ENCODE data around the gene KCND3.

KCND3 gene

GRCh38 chr1:111928531-111928930 lies 60.9 kb downstream of the KCND3 start:
- no peaks in the 10 kb centered on the region for H3K4me1 ChIP-seq (ENCODE audit: insufficient read depth, low read length, severe bottlenecking)
- no peak overlapping the region for H3K4me2 ChIP-seq (ENCODE audit: low read length)
- no peaks in the 10 kb centered on the region for H4K20me1 ChIP-seq (ENCODE audit: insufficient read depth, low read length)
- H3K36me3 ChIP-seq (ENCODE audit: insufficient read depth, low read length): no peaks in the 10 kb centered on the region
- H3K9ac ChIP-seq (ENCODE audit: low read length): no peak overlapping the region
- no peak overlapping the region for H2AFZ ChIP-seq (ENCODE audit: low read length)
- no peaks in the 10 kb centered on the region for H3K79me2 ChIP-seq (ENCODE audit: insufficient read depth, low read length)
- no peak for TF ChIP-seq EZH2 (IDR thresholded peaks at IDR 0.05; ENCODE audit: borderline replicate concordance, low read length)
- no peak for TF ChIP-seq CTCF (IDR thresholded peaks at IDR 0.05; ENCODE audit: low read length)
- H3K27ac ChIP-seq (ENCODE audit: low read depth, low read length, poor library complexity, severe bottlenecking): no peak overlapping the region
- H3K27me3 ChIP-seq (ENCODE audit: insufficient read depth, low read length): no peaks in the 10 kb centered on the region
- no peaks in the 10 kb centered on the region for H3K9me2 ChIP-seq (ENCODE audit: low read depth, low read length)
- H3K4me3 ChIP-seq (ENCODE audit: low read depth, low read length, poor library complexity, severe bottlenecking): no peak overlapping the region
- no peaks in the 10 kb centered on the region for H3F3A ChIP-seq (ENCODE audit: insufficient read depth, low read length)
- H3K9me3 ChIP-seq (ENCODE audit: low read length): no peaks in the 10 kb centered on the region

GRCh38 chr1:111927652-111928051 lies 61.8 kb downstream of the KCND3 start:
- Histone ChIP-seq H3K27me3 (ENCODE audit: insufficient read depth, low read length) (no peaks in the 10 kb centered on the region), H2AFZ (ENCODE audit: low read length) (no peak overlapping the region), H3K4me2 (ENCODE audit: low read length) (no peak overlapping the region), H3K9me2 (ENCODE audit: low read depth, low read length) (no peaks in the 10 kb centered on the region), H4K20me1 (ENCODE audit: insufficient read depth, low read length) (no peaks in the 10 kb centered on the region), H3K79me2 (ENCODE audit: insufficient read depth, low read length) (no peaks in the 10 kb centered on the region), H3K4me1 (ENCODE audit: insufficient read depth, low read length, severe bottlenecking) (no peaks in the 10 kb centered on the region), H3K36me3 (ENCODE audit: insufficient read depth, low read length) (no peaks in the 10 kb centered on the region), H3K9me3 (ENCODE audit: low read length) (no peaks in the 10 kb centered on the region), H3K4me3 (ENCODE audit: low read depth, low read length, poor library complexity, severe bottlenecking) (no peak overlapping the region), H3F3A (ENCODE audit: insufficient read depth, low read length) (no peaks in the 10 kb centered on the region), H3K27ac (ENCODE audit: low read depth, low read length, poor library complexity, severe bottlenecking) (no peak overlapping the region), H3K9ac (ENCODE audit: low read length) (no peak overlapping the region)
- TF ChIP-seq EZH2 (IDR thresholded peaks at IDR 0.05; ENCODE audit: borderline replicate concordance, low read length) (no peak), CTCF (IDR thresholded peaks at IDR 0.05; ENCODE audit: low read length) (no peak)

- H3K9me3 ChIP-seq (ENCODE audit: low read length): no peaks in the 10 kb centered on the region
- H2AFZ ChIP-seq (ENCODE audit: low read length): no peak overlapping the region
- no peaks in the 10 kb centered on the region for H3F3A ChIP-seq (ENCODE audit: insufficient read depth, low read length)
- no peaks in the 10 kb centered on the region for H3K4me1 ChIP-seq (ENCODE audit: insufficient read depth, low read length, severe bottlenecking)
- no peak overlapping the region for H3K9ac ChIP-seq (ENCODE audit: low read length)
- H3K4me2 ChIP-seq (ENCODE audit: low read length): no peak overlapping the region
- no peak overlapping the region for H3K27ac ChIP-seq (ENCODE audit: low read depth, low read length, poor library complexity, severe bottlenecking)
- TF ChIP-seq CTCF (IDR thresholded peaks at IDR 0.05; ENCODE audit: low read length): no peak
- no peak for TF ChIP-seq EZH2 (IDR thresholded peaks at IDR 0.05; ENCODE audit: borderline replicate concordance, low read length)
- no peaks in the 10 kb centered on the region for H3K9me2 ChIP-seq (ENCODE audit: low read depth, low read length)
- H3K79me2 ChIP-seq (ENCODE audit: insufficient read depth, low read length): no peaks in the 10 kb centered on the region
- no peaks in the 10 kb centered on the region for H4K20me1 ChIP-seq (ENCODE audit: insufficient read depth, low read length)
- no peaks in the 10 kb centered on the region for H3K36me3 ChIP-seq (ENCODE audit: insufficient read depth, low read length)
- no peak overlapping the region for H3K4me3 ChIP-seq (ENCODE audit: low read depth, low read length, poor library complexity, severe bottlenecking)
- no peaks in the 10 kb centered on the region for H3K27me3 ChIP-seq (ENCODE audit: insufficient read depth, low read length)
Measured at GRCh38 chr1:111924786-111925185, 64.7 kb downstream of the KCND3 start.
